GM12874 (cell line): ENCODE results near the gene LIMD2.

Source experiments
- TF ChIP-seq, protein P1 (sequence below): IDR thresholded peaks from 2 replicates; pipeline ENCODE4 v1.5.1; 2011; ENCODE audit warnings: low read depth, mild to moderate bottlenecking, control low read depth, low read length, moderate library complexity; ENCODE audit not compliant: insufficient read depth

The LIMD2 gene

GRCh38 chr17:63704259-63704576 lies 4.3 kb upstream of the LIMD2 start:
- TF ChIP-seq, protein P1, sequence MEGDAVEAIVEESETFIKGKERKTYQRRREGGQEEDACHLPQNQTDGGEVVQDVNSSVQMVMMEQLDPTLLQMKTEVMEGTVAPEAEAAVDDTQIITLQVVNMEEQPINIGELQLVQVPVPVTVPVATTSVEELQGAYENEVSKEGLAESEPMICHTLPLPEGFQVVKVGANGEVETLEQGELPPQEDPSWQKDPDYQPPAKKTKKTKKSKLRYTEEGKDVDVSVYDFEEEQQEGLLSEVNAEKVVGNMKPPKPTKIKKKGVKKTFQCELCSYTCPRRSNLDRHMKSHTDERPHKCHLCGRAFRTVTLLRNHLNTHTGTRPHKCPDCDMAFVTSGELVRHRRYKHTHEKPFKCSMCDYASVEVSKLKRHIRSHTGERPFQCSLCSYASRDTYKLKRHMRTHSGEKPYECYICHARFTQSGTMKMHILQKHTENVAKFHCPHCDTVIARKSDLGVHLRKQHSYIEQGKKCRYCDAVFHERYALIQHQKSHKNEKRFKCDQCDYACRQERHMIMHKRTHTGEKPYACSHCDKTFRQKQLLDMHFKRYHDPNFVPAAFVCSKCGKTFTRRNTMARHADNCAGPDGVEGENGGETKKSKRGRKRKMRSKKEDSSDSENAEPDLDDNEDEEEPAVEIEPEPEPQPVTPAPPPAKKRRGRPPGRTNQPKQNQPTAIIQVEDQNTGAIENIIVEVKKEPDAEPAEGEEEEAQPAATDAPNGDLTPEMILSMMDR: no peak

DNA sequence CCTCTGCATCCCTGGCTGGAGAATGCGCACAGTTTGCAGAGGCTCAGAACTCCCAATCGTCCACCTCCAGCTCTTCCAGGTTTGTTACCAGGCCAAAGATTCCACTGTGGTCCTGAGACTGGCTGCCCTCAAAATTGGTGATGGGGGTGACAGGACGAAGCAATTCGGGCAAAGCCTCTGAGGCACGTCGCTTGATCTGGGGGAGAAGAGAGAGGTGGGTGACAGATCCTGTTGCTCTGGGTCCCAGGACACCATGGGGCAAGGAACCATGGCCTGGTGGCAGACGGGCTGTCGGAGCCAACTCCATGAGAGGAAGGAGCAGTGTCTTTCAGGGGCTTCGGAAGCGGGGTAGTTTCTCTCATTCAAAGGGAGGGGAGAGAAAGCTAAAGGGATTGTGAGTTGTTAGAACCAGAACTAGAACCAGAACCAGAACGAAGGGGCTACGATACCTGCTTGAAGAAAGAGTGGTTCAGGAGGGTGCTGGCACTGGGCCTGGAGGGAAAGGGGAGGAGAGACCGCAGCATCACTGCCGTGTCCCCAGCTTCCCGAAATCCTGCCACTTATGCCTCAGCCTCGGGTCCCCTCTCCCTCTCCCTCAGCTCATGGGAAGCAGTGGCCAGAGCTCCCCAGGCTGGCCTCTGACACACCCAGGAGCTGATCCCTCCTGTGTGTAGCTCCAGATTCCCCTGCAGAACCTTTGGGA lies 3.8 kb upstream of the LIMD2 start:
- TF ChIP-seq, protein P1: no peak

GRCh38 chr17:63703029-63703428 lies 3.1 kb upstream of the LIMD2 start:
- TF ChIP-seq, protein P1: no peak

- TF ChIP-seq, protein P1: no peak
Measured at GRCh38 chr17:63702721-63703015, 2.7 kb upstream of the LIMD2 start.

DNA sequence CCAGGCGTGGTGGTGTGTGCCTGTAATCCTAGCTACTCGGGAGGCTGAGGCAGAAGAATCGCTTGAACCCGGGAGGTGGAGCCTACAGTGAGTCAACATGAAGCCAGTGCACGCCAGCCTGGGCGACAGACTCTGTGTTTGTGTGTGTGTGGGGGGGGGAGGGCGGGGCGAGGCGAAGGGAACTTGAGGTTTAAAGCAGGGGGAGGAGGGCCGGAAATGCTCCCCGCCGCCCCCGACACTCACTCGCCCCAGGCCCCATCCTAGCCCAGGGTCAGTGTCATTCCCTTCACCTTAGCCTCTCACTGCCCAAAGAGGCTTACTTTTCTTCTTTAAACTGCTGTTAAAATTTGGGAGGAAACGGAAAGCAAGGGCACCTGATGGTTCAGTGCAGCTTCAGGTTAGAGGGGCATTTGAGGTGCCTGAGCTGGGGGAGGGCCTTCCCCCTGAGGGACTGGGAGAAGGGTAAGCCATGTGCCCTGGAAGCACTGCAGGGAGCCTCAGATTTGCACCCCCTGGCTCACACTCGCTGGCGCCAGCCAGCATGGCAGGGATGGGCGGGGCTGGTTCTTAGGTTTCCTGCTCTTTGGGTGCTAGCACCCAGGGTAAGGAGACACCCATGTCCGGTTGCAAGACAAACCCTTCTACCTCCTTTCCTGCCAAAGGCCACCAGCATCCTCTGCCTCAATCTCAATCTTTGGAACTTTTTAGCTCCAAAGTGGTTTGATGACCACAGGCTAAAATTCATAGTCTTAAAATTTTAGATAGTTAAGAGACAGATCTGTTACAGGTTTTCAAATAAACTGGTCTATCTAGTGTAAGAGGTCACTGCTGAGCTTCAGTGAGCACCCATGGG lies 2.2 kb upstream of the LIMD2 start:
- TF ChIP-seq, protein P1: no peak

DNA sequence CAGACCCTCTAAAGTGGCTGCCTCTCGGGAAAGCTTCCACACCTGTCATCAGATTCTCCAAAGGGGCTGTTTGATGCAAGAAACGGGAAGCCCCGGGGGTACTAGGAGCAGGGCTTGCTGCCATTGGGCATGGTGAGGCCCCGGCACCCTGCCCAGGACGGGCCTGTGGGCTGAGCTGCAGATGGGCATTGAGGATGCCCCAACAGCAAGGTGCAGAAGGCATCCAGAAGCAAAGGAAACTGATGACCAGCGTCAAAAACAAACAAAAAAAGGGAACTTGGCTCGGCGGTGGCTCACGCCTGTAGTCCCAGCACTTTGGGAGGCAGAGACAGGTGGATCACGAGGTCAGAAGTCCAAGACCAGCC lies 1.5 kb upstream of the LIMD2 start:
- TF ChIP-seq, protein P1: no peak

GRCh38 chr17:63700528-63701455 lies 867 bp upstream of the LIMD2 start:
- TF ChIP-seq, protein P1: peak; percentile 30; the same call in 1 of the 2 replicates
